Endothelial cell of hepatic sinusoid (primary cell): Measurements from ENCODE around the gene SUGP2.

Source experiments
- in situ Hi-C: cut with HindIII; loops from 2 replicates; pipeline ENCODE4 v1.10.0; 2017; ENCODE audit warnings: low sequenced_read_pairs

SUGP2 gene

DNA sequence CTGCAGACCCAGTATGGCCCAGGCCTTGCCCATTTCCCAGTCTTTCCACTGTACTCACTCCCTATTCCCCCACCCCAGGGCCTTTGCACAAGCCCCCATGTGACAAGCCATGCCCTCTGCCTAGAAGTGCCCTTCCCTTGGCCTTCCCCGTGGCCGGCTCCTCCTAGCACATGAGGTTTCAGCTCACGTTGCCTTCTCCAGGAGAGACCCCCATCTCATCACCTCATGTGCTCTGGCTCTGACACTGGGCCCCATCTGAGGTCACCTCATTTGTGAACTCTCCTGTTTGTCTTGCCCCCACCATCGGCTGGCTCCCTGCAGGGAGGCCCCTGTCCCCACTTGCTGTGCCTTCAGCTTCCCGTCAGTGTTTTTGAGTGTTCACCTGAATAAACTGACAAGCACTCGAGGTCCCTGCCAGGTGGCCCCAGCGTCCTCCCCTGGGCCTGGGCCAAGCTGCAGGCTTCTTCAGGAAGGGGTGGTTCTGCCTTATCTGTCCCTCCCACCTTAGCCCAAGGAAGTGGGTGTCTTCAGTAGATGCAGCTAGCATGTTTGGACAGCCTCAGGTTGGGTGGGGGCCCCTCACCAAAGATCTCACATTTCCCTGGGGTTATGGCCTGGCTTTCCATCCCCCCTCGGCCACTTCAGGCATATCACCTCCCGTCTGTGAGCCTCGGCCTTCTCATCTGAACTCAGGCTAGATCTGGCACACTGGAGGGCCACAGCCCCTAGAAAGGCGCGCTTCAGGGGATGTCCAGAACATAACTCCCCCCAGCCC lies 26.7 kb upstream of the SUGP2 start:
- in situ Hi-C loops: loop anchor here (5.0 kb wide), 1 partner anchor 82 kb away; no protein-coding TSS in a partner anchor

DNA sequence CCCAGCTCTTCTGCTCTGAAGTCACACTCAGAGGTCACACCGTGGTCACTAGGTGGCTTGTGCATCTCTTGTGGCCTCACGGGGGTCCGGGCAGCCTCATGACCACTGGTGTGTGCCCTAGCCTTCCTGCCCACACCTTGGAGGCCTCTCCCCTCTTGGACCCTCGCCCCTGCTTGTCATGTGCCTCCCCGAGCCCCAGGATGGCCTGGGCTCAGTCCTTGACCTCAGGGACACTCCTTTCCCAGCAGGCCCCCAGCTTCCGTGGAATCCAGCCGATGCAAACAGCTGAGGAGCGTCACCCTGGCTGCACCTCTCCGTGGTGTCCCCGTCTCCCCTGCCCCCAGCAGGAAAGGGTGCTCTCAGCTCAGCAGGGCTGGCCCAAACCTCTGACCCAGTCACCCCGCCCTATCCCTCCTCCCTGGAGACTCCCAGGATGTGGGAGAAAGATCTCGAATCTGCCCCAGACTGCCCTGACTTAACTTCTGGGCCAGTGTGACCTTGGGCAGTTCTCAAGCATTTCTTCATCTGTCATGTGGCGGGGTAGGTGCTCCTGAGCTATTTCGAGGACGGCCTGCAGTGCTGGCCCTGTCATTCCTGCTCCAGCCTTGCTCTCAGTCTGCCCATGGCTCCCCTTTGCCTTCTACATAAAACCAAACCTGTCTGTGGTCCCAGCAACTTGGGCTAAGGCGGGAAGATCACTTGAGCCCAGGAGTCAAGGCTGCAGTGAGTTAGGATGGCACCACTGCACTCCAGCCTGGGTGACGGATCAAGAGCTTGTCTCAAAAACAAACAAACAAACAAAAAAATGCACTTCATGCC lies 25.9 kb upstream of the SUGP2 start:
- in situ Hi-C loops: no loop called here

- in situ Hi-C loops: no loop called here
Observed at GRCh38 chr19:19057720-19058119, 24.4 kb upstream of the SUGP2 start.

GRCh38 chr19:19057317-19057716 lies 24.0 kb upstream of the SUGP2 start:
- in situ Hi-C loops: no loop called here

DNA sequence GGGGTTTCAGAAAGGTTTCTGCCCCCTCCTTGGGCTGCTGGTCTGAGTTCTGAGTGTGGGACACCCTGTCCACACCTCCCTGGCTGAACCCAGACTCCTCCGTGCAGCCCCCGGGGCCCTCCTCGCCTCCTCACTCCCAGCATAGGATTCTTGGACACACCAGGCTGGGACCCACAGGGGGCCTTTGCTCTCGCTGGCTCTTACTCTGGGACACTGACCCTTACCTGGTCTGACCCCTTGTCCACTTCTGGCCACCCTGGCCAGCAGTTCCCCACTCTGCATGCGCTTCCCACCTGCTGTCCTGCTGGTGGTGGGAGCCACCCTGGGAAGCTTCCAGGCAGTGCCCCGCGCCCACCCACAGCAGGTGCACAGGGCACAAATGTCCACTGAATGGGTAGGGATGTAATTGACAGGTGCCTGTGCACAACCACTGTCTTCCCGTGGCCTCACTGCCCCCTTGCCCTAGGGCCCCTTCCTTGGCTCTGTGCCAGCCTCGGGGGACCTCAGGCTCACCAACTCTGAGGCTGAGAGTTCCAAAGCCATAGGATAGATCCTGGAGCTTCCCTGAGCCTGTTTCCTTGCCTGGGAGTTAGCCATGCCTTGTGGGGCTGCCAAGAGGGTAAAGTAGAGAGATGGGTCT lies 23.4 kb upstream of the SUGP2 start:
- in situ Hi-C loops: no loop called here

- in situ Hi-C loops: no loop called here
Observed at GRCh38 chr19:19055701-19056100, 22.4 kb upstream of the SUGP2 start.

DNA sequence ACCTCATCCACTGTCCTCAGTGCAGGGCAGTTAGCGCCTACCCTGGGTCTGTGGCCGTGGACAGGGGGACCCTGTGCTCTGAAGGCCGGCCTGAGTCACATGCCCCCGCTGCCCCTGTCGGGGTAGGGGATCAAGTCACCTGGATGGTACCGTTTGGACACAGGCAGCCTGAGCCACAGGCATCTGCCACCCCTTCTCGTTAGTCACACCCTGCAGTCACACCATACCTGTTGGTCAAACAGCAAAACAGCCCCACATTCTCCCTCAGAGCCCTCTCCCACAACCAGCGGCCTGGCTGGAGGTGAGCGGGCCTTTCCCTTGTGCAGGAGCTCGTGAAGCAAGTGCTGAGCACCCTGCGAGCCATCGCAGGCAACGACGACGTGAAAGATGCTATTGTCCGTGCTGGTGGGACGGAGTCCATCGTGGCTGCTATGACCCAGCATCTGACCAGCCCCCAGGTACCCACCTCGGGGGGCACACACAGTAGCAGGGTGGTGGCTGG lies 21.7 kb upstream of the SUGP2 start:
- in situ Hi-C loops: no loop called here

- in situ Hi-C loops: no loop called here
Observed at GRCh38 chr19:19054315-19054938, 21.1 kb upstream of the SUGP2 start.

DNA sequence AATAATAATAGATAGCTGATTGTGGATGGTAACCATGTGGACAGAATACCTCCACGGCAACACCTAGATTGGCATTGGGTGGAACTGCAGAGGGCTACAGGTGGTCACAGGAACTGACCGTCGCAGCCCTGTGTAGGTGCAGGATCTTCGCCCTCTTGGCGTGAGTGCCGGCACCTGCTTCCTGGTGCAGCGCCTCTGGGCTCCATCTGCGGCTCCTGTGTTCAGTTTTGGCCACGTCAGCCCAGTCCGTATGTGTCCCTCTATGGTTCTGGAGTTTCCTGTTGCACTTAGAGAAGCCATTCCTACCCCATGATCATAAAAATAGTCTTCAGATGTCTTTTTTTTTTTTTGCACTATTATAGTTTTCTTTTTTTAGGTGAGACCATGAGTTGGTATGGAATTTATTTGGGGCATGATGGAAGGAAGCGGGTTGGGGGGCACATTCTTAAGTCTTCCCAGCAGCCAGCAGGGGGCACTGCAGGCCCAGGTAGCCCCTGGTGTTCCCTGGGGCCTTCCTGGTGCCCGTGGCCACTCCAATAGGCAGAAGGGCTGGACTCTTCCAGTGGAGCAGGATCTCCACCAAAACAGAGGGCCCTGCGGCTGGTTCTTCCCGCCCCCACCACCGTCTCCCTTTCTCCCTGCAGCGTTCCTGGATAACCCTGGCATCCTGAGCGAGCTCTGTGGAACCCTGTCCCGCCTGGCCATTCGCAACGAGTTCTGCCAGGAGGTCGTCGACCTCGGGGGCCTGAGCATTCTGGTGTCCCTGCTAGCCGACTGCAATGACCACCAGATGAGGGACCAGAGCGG lies 20.4 kb upstream of the SUGP2 start:
- in situ Hi-C loops: no loop called here

DNA sequence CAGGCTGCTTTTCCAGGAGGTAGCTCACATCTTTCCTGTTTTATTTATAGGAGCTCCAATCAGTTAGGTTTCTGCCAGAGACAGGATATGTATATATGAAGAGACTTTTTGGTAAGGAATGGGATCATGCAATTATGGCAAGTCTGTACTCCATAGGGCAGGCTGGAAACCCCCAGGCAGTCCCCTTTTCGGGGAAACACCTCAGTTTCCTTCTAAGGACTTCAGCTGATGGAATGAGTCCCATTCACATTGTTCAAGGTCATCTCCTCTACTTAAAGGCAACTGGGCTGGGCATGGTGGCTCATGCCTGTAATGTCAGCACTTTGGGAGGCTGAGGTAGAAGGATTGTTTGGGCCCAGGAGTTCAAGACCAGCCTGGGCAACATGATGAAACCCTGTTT lies 19.6 kb upstream of the SUGP2 start:
- in situ Hi-C loops: no loop called here

- in situ Hi-C loops: no loop called here
Observed at GRCh38 chr19:19051478-19052213, 18.3 kb upstream of the SUGP2 start.

DNA sequence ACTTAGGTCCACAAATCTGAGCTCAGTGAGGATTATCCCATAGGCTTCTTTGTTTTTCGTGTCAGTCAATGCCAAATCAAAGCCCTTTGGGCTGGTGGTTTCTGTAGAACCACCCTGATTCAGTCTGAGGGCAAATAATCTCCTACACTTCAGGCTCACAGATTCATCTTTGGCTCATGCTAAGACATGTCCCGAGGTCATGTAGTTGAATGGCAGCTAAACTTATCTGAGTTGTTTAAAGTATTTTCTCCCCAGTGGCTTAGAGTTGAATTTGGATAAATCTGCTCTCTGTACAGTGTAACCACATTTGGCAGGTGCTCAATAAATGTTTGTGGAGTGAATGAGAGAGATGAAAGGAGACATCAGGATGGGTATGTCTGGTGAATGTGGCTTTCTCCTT lies 17.4 kb upstream of the SUGP2 start:
- in situ Hi-C loops: no loop called here

DNA sequence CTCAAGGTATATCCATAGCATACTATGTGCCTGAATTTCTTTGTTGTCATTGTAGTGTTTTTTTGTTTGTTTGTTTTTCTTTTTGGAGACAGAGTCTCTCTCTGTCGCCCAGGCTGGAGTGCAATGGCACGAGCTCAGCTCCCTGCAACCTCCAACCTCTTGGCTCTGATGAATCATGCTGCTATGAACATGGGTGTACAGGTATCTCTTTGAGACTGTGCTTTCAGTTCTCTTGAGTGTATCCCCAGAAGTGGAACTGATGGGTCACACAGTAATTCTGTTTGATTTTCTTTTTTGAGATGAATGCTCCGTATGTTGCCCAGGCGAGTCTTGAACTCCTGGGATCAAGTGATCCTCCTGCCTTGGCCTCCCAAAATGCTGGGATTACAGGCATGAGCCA lies 16.8 kb upstream of the SUGP2 start:
- in situ Hi-C loops: no loop called here

GRCh38 chr19:19049406-19049805 lies 16.1 kb upstream of the SUGP2 start:
- in situ Hi-C loops: no loop called here

DNA sequence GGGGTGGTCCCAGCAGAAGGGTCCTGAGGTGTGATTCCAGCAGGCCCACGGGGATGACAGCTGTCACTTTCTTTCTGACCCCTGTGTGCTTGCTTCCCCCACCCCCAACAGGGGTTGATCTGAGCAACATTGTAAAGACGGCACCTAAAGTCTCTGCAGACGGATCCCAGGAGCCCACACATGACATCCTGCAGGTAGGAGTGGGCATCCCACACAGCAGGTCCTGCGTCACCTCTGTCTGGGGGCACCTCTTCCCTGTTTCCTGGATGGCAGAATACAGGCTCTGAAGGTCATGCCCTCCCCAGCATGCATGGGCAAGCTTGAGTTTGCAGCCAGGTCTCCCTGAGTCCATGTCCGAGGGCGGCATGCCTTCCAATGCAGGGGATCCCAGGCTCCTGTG lies 10.6 kb upstream of the SUGP2 start:
- in situ Hi-C loops: loop anchor here (5.0 kb wide), 1 partner anchor 87 kb away; no protein-coding TSS in a partner anchor

GRCh38 chr19:19043481-19043880 lies 10.2 kb upstream of the SUGP2 start:
- in situ Hi-C loops: loop anchor here (5.0 kb wide), 1 partner anchor 86 kb away; no protein-coding TSS in a partner anchor

DNA sequence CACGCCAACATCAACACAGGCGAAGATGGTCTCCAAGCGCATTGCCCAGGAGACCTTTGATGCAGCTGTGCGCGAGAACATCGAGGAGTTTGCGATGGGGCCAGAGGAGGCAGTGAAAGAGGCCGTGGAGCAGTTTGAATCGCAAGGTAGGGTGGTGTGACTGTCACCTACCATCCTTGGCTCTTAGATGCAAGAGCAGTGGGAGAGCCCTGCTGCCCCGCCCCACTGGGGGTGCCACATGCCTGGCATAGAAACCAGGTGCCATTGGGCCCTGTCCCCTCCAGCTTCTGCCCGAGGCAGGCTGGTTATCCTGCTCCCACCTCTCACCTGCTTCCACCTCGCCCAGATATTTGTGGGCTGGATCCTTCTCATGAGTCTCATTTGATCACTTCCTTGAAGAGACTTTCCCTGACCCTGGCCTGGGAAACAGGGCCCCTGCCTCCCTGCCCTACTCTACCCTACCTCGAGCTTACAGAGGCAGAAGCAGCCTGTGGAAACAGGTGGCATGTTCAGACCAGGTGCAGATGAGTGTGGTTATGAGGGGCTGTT lies 9.5 kb upstream of the SUGP2 start:
- in situ Hi-C loops: loop anchor here (5.0 kb wide), 1 partner anchor 86 kb away; no protein-coding TSS in a partner anchor

- in situ Hi-C loops: loop anchor here (5.0 kb wide), 1 partner anchor 83 kb away; no protein-coding TSS in a partner anchor
Observed at GRCh38 chr19:19040417-19040816, 7.1 kb upstream of the SUGP2 start.

DNA sequence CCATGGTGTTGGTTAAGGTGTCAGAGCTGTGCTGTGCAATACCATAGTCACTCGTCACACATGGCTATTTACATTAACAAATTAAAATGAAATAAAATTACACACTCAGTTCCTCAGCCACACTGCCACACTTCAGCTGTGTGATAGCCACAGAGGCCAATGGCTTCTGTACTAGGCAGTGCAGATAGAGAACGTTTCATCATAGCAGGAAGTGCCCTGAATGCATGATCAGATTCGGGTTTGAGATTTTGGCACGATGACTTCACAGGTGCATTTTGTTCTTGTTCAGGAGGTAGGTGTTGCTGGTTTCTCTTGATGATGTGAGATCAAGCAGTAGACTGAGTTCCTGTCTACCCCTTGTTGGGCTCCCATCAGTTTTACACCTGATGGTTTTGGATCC lies 6.6 kb upstream of the SUGP2 start:
- in situ Hi-C loops: loop anchor here (5.0 kb wide), 1 partner anchor 83 kb away; no protein-coding TSS in a partner anchor
